ENCODE data around the gene CCDC38. TPM values are rescaled to one million over a fixed set of nuclear protein-coding genes. Genes with fewer than 3 reads are reported as not detected.

The CCDC38 gene
- total RNA-seq, 1 donor from 2014 or later, result not detected

GRCh38 chr12:95909871-95910270, 32.5 kb downstream of the CCDC38 start:
- TF ChIP-seq CTCF (conservative IDR thresholded peaks at IDR 0.05), result no peak
- H3K9me3 Mint-ChIP-seq, result peaks cover 3% of the 10 kb centered on the region
- no peak overlapping the region for H3K4me3 Mint-ChIP-seq
- no peaks in the 10 kb centered on the region for H3K4me1 Mint-ChIP-seq
- H3K36me3 Mint-ChIP-seq (ENCODE audit: low read depth), result no peaks in the 10 kb centered on the region
- peaks cover 14% of the 10 kb centered on the region for H3K27me3 Mint-ChIP-seq (ENCODE audit: low read depth)
- no peak overlapping the region for H3K27ac Mint-ChIP-seq (ENCODE audit: unreplicated experiment)
- DNase-seq (ENCODE audit: low read depth, low spot score), result no peak

- TF ChIP-seq CTCF (conservative IDR thresholded peaks at IDR 0.05), result no peak
- no peak overlapping the region for H3K4me3 Mint-ChIP-seq
- no peaks in the 10 kb centered on the region for H3K36me3 Mint-ChIP-seq (ENCODE audit: low read depth)
- no peaks in the 10 kb centered on the region for H3K4me1 Mint-ChIP-seq
- peaks cover 3% of the 10 kb centered on the region for H3K9me3 Mint-ChIP-seq
- peaks cover 11% of the 10 kb centered on the region for H3K27me3 Mint-ChIP-seq (ENCODE audit: low read depth)
- DNase-seq (ENCODE audit: low read depth, low spot score), result no peak
- no peak overlapping the region for H3K27ac Mint-ChIP-seq (ENCODE audit: unreplicated experiment)
These were observed 33.8 kb downstream of the CCDC38 start for GRCh38 chr12:95908573-95908972.

GRCh38 chr12:95898081-95898480, 44.3 kb downstream of the CCDC38 start:
- H3K4me3 Mint-ChIP-seq, result no peak overlapping the region
- no peaks in the 10 kb centered on the region for H3K4me1 Mint-ChIP-seq
- H3K36me3 Mint-ChIP-seq (ENCODE audit: low read depth), result peaks cover 2% of the 10 kb centered on the region
- H3K27me3 Mint-ChIP-seq (ENCODE audit: low read depth), result no peaks in the 10 kb centered on the region
- H3K27ac Mint-ChIP-seq (ENCODE audit: unreplicated experiment), result no peak overlapping the region
- H3K9me3 Mint-ChIP-seq, result peaks cover 3% of the 10 kb centered on the region
- DNase-seq (ENCODE audit: low read depth, low spot score), result no peak
- no peak for TF ChIP-seq CTCF (conservative IDR thresholded peaks at IDR 0.05)

GRCh38 chr12:95896846-95897245, 45.6 kb downstream of the CCDC38 start:
- Mint-ChIP-seq H3K36me3 (ENCODE audit: low read depth) (peaks cover 2% of the 10 kb centered on the region), H3K9me3 (peaks cover 3% of the 10 kb centered on the region), H3K4me1 (no peaks in the 10 kb centered on the region), H3K27me3 (ENCODE audit: low read depth) (no peaks in the 10 kb centered on the region), H3K4me3 (no peak overlapping the region), H3K27ac (ENCODE audit: unreplicated experiment) (no peak overlapping the region)
- TF ChIP-seq CTCF (conservative IDR thresholded peaks at IDR 0.05), result no peak
- no peak for DNase-seq (ENCODE audit: low read depth, low spot score)

- H3K27ac Mint-ChIP-seq (ENCODE audit: unreplicated experiment), result no peak overlapping the region
- H3K4me1 Mint-ChIP-seq, result no peaks in the 10 kb centered on the region
- peaks cover 2% of the 10 kb centered on the region for H3K36me3 Mint-ChIP-seq (ENCODE audit: low read depth)
- peaks cover 3% of the 10 kb centered on the region for H3K9me3 Mint-ChIP-seq
- no peaks in the 10 kb centered on the region for H3K27me3 Mint-ChIP-seq (ENCODE audit: low read depth)
- DNase-seq (ENCODE audit: low read depth, low spot score), result no peak
- no peak overlapping the region for H3K4me3 Mint-ChIP-seq
- no peak for TF ChIP-seq CTCF (conservative IDR thresholded peaks at IDR 0.05)
These were observed 51.5 kb downstream of the CCDC38 start for GRCh38 chr12:95890958-95891357.

- H3K4me3 Mint-ChIP-seq, result no peak overlapping the region
- DNase-seq (ENCODE audit: low read depth, low spot score), result no peak
- no peaks in the 10 kb centered on the region for H3K9me3 Mint-ChIP-seq
- no peak overlapping the region for H3K27ac Mint-ChIP-seq (ENCODE audit: unreplicated experiment)
- no peak for TF ChIP-seq CTCF (conservative IDR thresholded peaks at IDR 0.05)
- H3K4me1 Mint-ChIP-seq, result peaks cover 5% of the 10 kb centered on the region
- H3K36me3 Mint-ChIP-seq (ENCODE audit: low read depth), result no peaks in the 10 kb centered on the region
- H3K27me3 Mint-ChIP-seq (ENCODE audit: low read depth), result no peaks in the 10 kb centered on the region
These were observed 55.1 kb downstream of the CCDC38 start for GRCh38 chr12:95887311-95887710.

Measured in neural crest cell (in vitro differentiated cells).